Prostate gland (tissue), 2 donors: ENCODE data around the gene SAFB2.

Experiments used
- CTCF ChIP-seq, 4 experiments: fragments of 200-600 bp in 2 of 4; fragments of 450-650 bp in 2 of 4; sonication (generic) in 2 of 4; IDR thresholded peaks; 1 replicate in 3 of 4; 2 replicates in 1 of 4; pipeline ENCODE4 v1.5.1; 2016 to 2019; ENCODE audit warnings: antibody characterized with exemption in 4 of 4, mild to moderate bottlenecking in 2 of 4, moderate library complexity in 2 of 4
- POLR2AphosphoS5 ChIP-seq: sonication (generic); formaldehyde crosslinking; IDR thresholded peaks from one replicate; pipeline ENCODE4 v1.6.1; 2017; ENCODE audit warnings: antibody characterized with exemption

- TF ChIP-seq CTCF (IDR thresholded peaks at IDR 0.05): no peak
- no peak for TF ChIP-seq POLR2AphosphoS5
These were observed 46.6 kb upstream of the SAFB2 start for GRCh38 chr19:5669212-5669611.
